ENCODE measurements around the gene ARHGEF40.

DNA sequence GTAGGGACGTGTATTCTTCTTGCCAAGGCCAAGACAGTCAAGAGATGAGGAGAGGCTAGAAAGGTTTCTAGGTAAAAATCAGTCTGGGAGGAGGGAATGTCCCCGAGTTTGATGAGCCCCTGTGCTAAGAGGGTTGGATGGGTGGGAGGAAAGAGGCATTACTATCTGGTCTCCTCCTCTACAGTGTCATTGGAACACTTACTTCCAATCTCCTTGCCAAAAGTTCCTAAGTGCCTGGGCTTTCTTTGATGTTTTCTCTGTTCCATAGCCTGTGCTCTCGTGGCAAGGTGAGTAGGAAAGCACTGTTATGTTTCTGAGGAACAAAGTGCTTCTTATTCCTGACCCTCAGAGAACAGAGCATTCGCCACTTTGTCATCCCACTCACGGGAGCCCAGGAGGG is 35.4 kb upstream of the ARHGEF40 start, which contains the start of gene RNASE13:
- TF ChIP-seq TAF1 (IDR thresholded peaks at IDR 0.05; ENCODE audit: borderline replicate concordance, insufficient read depth, low read length): no peak
- TF ChIP-seq POLR2AphosphoS5 (IDR thresholded peaks at IDR 0.05; ENCODE audit: low read depth, low read length): no peak
- TF ChIP-seq, protein P1, sequence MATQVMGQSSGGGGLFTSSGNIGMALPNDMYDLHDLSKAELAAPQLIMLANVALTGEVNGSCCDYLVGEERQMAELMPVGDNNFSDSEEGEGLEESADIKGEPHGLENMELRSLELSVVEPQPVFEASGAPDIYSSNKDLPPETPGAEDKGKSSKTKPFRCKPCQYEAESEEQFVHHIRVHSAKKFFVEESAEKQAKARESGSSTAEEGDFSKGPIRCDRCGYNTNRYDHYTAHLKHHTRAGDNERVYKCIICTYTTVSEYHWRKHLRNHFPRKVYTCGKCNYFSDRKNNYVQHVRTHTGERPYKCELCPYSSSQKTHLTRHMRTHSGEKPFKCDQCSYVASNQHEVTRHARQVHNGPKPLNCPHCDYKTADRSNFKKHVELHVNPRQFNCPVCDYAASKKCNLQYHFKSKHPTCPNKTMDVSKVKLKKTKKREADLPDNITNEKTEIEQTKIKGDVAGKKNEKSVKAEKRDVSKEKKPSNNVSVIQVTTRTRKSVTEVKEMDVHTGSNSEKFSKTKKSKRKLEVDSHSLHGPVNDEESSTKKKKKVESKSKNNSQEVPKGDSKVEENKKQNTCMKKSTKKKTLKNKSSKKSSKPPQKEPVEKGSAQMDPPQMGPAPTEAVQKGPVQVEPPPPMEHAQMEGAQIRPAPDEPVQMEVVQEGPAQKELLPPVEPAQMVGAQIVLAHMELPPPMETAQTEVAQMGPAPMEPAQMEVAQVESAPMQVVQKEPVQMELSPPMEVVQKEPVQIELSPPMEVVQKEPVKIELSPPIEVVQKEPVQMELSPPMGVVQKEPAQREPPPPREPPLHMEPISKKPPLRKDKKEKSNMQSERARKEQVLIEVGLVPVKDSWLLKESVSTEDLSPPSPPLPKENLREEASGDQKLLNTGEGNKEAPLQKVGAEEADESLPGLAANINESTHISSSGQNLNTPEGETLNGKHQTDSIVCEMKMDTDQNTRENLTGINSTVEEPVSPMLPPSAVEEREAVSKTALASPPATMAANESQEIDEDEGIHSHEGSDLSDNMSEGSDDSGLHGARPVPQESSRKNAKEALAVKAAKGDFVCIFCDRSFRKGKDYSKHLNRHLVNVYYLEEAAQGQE (IDR thresholded peaks at IDR 0.05; ENCODE audit: insufficient read depth in 1 of 2, low read depth in 2 of 2, low read length in 2 of 2): no peak
